HG03039 (cell line): ENCODE results near the gene KCNQ1.

ENCODE experiments used
- ATAC-seq: cut with Tn5 transposase; IDR thresholded peaks from one replicate; pipeline ENCODE4 v1.9.1; 2021; ENCODE audit warnings: mild to moderate bottlenecking, moderate library complexity; ENCODE audit not compliant: unreplicated experiment

Gene KCNQ1

GRCh38 chr11:2883640-2883978, 438.8 kb downstream of the KCNQ1 start:
- no peak for ATAC-seq

GRCh38 chr11:2883979-2884815, 439.4 kb downstream of the KCNQ1 start:
- no peak for ATAC-seq

- no peak for ATAC-seq
These were observed 440.3 kb downstream of the KCNQ1 start for GRCh38 chr11:2885017-2885677.

- peak; percentile 60 for ATAC-seq
These were observed 440.9 kb downstream of the KCNQ1 start, which contains the start of gene CDKN1C for GRCh38 chr11:2885678-2886081. CDKN1C (minus strand) TSS chr11:2885775; CDS start chr11:2885456, 319 bp downstream.

- peak; percentile 9 for ATAC-seq
These were observed 441.5 kb downstream of the KCNQ1 start for GRCh38 chr11:2886191-2886894.

- no peak for ATAC-seq
These were observed 442.1 kb downstream of the KCNQ1 start for GRCh38 chr11:2886936-2887335.

- ATAC-seq: no peak
These were observed 442.8 kb downstream of the KCNQ1 start for GRCh38 chr11:2887515-2888195.

GRCh38 chr11:2888266-2888968, 443.6 kb downstream of the KCNQ1 start:
- ATAC-seq: no peak

- ATAC-seq: no peak
These were observed 444.8 kb downstream of the KCNQ1 start for GRCh38 chr11:2889362-2890273.

- no peak for ATAC-seq
These were observed 445.9 kb downstream of the KCNQ1 start for GRCh38 chr11:2890466-2891294.

GRCh38 chr11:2891326-2892214, 446.8 kb downstream of the KCNQ1 start:
- ATAC-seq: no peak

GRCh38 chr11:2892215-2892966, 447.6 kb downstream of the KCNQ1 start:
- ATAC-seq: no peak

GRCh38 chr11:2892967-2893528, 448.2 kb downstream of the KCNQ1 start:
- ATAC-seq: no peak

- ATAC-seq: no peak
These were observed 449.1 kb downstream of the KCNQ1 start for GRCh38 chr11:2893935-2894334.

GRCh38 chr11:2896047-2896446, 451.2 kb downstream of the KCNQ1 start:
- ATAC-seq: no peak

GRCh38 chr11:2897048-2897447, 452.2 kb downstream of the KCNQ1 start:
- ATAC-seq: no peak
